Heart left ventricle (tissue), 16 donors: ENCODE data around the gene KRTAP4-16. TPM values are rescaled to one million over a fixed set of nuclear protein-coding genes. Genes with fewer than 3 reads are reported as not detected.

Source experiments
- ATAC-seq, 4 donors: fragments of 200-7000 bp; cut with Tn5 transposase; one replicate each; pipeline ENCODE4 v1.9.1; 2020 to 2022; ENCODE audit warnings: moderate library complexity in 4 of 4, mild to moderate bottlenecking in 3 of 4, moderate number of reproducible peaks in 1 of 4
- DNase-seq, 5 donors: peaks; one replicate each; pipeline ENCODE4 v3.0.0-alpha.2; 2020
- H3K27ac ChIP-seq, 12 donors: fragments of 200-600 bp; sonication (generic) in 4 of 12; one replicate each; pipeline versions ENCODE4 v1.5.0 to v1.8.0; 2016 to 2022; ENCODE audit warnings: mild to moderate bottlenecking in 2 of 12
- H3K27me3 ChIP-seq, 9 donors: fragments of 200-600 bp; sonication (generic) in 2 of 9; one replicate each; pipeline versions ENCODE4 v1.5.1 to v1.8.0; 2016 to 2022; ENCODE audit warnings: mild to moderate bottlenecking in 3 of 9
- H3K36me3 ChIP-seq, 9 donors: fragments of 200-600 bp; sonication (generic) in 2 of 9; one replicate each; pipeline versions ENCODE4 v1.5.0 to v1.8.0; 2018 to 2022; ENCODE audit warnings: mild to moderate bottlenecking in 2 of 9
- H3K4me1 ChIP-seq, 12 donors: fragments of 200-600 bp; sonication (generic) in 4 of 12; one replicate each; pipeline versions ENCODE4 v1.5.0 to v1.8.0; 2016 to 2022; ENCODE audit warnings: mild to moderate bottlenecking in 3 of 12
- H3K4me3 ChIP-seq, 12 donors: fragments of 200-600 bp; sonication (generic) in 4 of 12; one replicate each; pipeline versions ENCODE4 v1.5.0 to v1.8.0; 2017 to 2022; ENCODE audit warnings: mild to moderate bottlenecking in 9 of 12, moderate library complexity in 4 of 12
- H3K9me3 ChIP-seq, 12 donors: fragments of 200-600 bp; sonication (generic) in 4 of 12; one replicate each; pipeline versions ENCODE4 v1.5.0 to v1.8.0; 2016 to 2022; ENCODE audit warnings: mild to moderate bottlenecking in 1 of 12
- POLR2A ChIP-seq, 2 donors: fragments of 450-650 bp; IDR thresholded peaks; one replicate each; pipeline ENCODE4 v1.6.1; 2017; ENCODE audit warnings: antibody characterized with exemption in 2 of 2, mild to moderate bottlenecking in 2 of 2, moderate library complexity in 2 of 2
- WGBS, 4 donors: extraction: QIAGEN DNeasy Blood & Tissue Kit in 2 of 4; methylation state at CpG; one replicate each; pipeline versions ENCODE4 v1.1.5 to v1.1.7; 2013 to 2018; 5-methylcytosine and 5-hydroxymethylcytosine counted together
- intact Hi-C, 10 donors: fragments of 100-400 bp; cut with DNase I; formaldehyde crosslinking; loops; one replicate each; pipeline versions ENCODE4 v1.11.1 to v1.14.2; 2022
- polyA plus RNA-seq, 2 donors: library from polyadenylated mRNA; stranded (reverse); fragments of 200-250 nt; gene quantifications; one replicate each; pipeline ENCODE4 v1.2.3, GENCODE V29; 2013
- total RNA-seq, 9 donors: library from RNA; depleted of rRNA in 2 of 9; stranded (reverse); fragments of >200 nt in 2 of 9; fragmentation: NEBNext Ultra II Directional in 3 of 9; extraction: Animal tissue kit (Norgen Biotek cat#: 25700) in 3 of 9; gene quantifications; one replicate each; pipeline versions ENCODE4 v1.1.0 to v1.2.4, GENCODE V29; 2016 to 2023
- TF ChIP-seq, protein P1 (sequence below), 12 donors: fragments of 200-600 bp; sonication (generic) in 4 of 12; IDR thresholded peaks; one replicate each; pipeline versions ENCODE4 v1.5.0 to v1.8.0; 2018 to 2022; ENCODE audit warnings: antibody characterized with exemption in 12 of 12, mild to moderate bottlenecking in 5 of 12
- donor health status: ischemic (EF 13 %, LVEDD 7.1; RV severe dilation, severe dysfunction).
- donor health status: healthy with polysubstance abuse.
- donor health status: DM: no; HTN: yes; CAD: no.
- donor health status: DM: no; HTN: no; CAD: no.
- donor health status: ischemic (EF 25% LVEDD 6.9; RV normal size, moderate dysfunction).
- donor health status: ischemic (EF 25% LVEDD 5.7; RV mildly dilated, moderate dysfunction).
- donor health status: healthy.
- donor health status: DM: yes; HTN: yes; CAD: no.
- donor health status: ischemic (EF 35%, LVEDD 5.7; RV mildly dilated, moderate dysfunction).
- donor health status: nonischemic (EF 11% LVEDD 7.7; RV severe dilation, severe dysfunction).
- donor health status: DM: yes; HTN: yes; CAD: no.
- donor health status: PGD.
- donor health status: ischemic (EF 29% LVEDD 5.4; RV normal size, mild dysfunction).
- donor health status: nonischemic (EF 23%, LVEDD 6.1; RV moderate dilation, normal function).

The KRTAP4-16 gene
- total and polyA plus RNA-seq, 11 donors: not detected

DNA sequence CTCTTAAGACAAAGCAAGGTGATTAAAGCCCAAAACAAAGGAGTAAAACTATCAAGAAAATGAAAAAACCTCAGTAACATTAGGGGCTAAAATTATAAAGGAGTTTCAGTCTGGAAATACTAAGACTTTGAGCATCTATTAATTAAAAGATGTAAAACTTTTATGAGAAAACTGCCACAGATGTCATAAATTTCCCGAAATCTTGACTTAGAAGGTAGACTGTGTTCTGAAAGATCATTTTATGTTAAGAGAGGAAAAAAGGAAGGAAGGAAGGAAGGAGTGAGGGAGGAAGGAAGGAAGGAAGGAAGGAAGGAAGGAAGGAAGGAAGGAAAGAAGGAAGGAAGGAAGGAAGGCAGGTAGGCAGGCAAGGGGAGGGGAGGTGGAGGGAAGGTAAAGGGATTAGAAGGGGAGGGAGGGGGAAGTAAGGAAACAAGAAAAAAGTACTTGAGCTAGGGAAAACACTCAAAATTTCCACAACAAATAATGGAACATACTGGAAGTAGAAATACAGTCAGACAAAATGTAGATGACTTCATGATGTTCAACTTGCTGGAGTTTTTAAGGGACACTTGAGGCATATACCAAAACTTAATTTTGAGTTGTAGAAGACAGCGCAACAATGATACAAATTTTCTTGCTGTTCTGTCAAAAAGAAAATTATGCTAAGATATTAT lies 45.7 kb upstream of the KRTAP4-16 start:
- no peaks in the 10 kb centered on the region for H3K4me1 ChIP-seq
- peaks cover 0 to 17% (median 0%) of the 10 kb centered on the region in 9 donors for H3K27me3 ChIP-seq
- no peaks in the 10 kb centered on the region for H3K36me3 ChIP-seq
- TF ChIP-seq, protein P1, sequence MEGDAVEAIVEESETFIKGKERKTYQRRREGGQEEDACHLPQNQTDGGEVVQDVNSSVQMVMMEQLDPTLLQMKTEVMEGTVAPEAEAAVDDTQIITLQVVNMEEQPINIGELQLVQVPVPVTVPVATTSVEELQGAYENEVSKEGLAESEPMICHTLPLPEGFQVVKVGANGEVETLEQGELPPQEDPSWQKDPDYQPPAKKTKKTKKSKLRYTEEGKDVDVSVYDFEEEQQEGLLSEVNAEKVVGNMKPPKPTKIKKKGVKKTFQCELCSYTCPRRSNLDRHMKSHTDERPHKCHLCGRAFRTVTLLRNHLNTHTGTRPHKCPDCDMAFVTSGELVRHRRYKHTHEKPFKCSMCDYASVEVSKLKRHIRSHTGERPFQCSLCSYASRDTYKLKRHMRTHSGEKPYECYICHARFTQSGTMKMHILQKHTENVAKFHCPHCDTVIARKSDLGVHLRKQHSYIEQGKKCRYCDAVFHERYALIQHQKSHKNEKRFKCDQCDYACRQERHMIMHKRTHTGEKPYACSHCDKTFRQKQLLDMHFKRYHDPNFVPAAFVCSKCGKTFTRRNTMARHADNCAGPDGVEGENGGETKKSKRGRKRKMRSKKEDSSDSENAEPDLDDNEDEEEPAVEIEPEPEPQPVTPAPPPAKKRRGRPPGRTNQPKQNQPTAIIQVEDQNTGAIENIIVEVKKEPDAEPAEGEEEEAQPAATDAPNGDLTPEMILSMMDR (IDR thresholded peaks at IDR 0.05): no peak
- TF ChIP-seq POLR2A (IDR thresholded peaks at IDR 0.05): no peak
- H3K4me3 ChIP-seq: no peak overlapping the region
- no peak overlapping the region for H3K27ac ChIP-seq
- 65 to 96% (median 88%) methylated on average over 2 of the region's 2 CpGs for WGBS, 4 donors
- ATAC-seq (no peak), DNase-seq (no peak)
- intact Hi-C loops: no loop called here
- peaks cover 0 to 16% (median 5%) of the 10 kb centered on the region in 12 donors for H3K9me3 ChIP-seq

DNA sequence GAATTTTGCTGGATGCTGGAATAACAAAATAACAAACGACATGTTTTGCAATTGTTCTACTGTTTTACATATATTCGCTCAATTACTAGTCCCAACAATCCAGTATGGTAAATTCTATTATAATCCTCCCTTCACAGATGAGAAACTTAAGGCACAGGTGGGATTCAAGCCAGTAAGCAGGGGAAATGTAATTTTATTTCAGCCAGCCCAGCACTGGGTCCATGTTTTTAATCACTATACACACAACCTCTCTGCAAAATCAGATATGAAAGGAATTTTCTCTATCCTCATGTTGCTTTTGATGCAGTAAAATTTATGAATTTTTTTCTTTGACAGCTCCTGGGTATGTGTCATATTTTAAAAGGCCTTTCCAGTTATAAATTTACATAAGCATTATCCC lies 43.3 kb upstream of the KRTAP4-16 start:
- Histone ChIP-seq H3K36me3 (no peaks in the 10 kb centered on the region), H3K27ac (no peak overlapping the region), H3K9me3 (peaks cover 0 to 20% (median 5%) of the 10 kb centered on the region in 12 donors), H3K27me3 (peaks cover 0 to 7% (median 0%) of the 10 kb centered on the region in 9 donors), H3K4me1 (no peaks in the 10 kb centered on the region), H3K4me3 (no peak overlapping the region)
- TF ChIP-seq, protein P1 (IDR thresholded peaks at IDR 0.05): no peak
- no peak for TF ChIP-seq POLR2A (IDR thresholded peaks at IDR 0.05)
- intact Hi-C loops: no loop called here
- ATAC-seq (no peak), DNase-seq (no peak)
- WGBS, 4 donors: 79 to 86% (median 81%) methylated on average over 2 of the region's 2 CpGs

DNA sequence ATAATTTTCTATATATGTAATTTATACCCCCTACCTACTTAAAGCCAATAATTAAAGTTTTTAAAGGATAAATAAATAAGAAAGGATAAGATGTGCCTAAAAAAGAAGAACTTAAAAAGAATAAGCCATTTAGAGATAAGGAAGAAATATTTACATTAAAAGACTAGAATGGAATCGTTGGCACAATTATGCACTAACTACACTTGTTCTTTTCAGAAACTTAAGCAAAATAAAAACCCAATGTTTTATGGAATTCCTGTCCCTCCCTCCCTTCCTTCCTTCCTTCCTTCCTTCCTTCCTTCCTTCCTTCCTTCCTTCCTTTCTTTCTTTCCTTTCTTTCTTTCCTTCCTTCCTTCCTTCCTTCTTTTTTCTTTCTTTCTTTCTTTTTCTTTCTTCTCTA lies 42.8 kb upstream of the KRTAP4-16 start:
- H3K4me3 ChIP-seq: no peak overlapping the region
- intact Hi-C loops: no loop called here
- H3K4me1 ChIP-seq: no peaks in the 10 kb centered on the region
- H3K27me3 ChIP-seq: peaks cover 0 to 6% (median 0%) of the 10 kb centered on the region in 9 donors
- H3K27ac ChIP-seq: no peak overlapping the region
- no peak for ATAC-seq
- H3K36me3 ChIP-seq: no peaks in the 10 kb centered on the region
- WGBS, 4 donors: 81 to 93% (median 93%) methylated on average over 1 of the region's 1 CpG
- no peak for DNase-seq
- peaks cover 0 to 22% (median 6%) of the 10 kb centered on the region in 12 donors for H3K9me3 ChIP-seq
- TF ChIP-seq POLR2A (IDR thresholded peaks at IDR 0.05): no peak
- TF ChIP-seq, protein P1 (IDR thresholded peaks at IDR 0.05): no peak

DNA sequence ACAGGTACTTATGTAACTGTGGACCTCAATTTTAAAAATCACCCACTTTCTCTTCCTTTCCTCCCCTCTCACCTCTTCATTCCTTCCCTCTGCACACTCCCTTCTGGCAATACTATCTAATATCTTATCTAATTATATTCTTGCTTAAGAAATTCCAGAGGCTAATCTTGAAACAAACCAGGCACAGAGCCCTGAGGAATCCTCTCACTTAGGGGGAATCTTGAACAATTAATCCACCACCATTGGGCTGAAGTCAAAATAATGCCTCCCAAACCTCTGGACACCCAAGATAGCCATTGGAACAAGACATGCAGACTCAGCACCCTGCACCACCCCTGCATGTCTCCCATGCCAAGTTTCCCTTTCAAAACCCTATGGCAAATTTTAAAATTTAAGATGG lies 39.4 kb upstream of the KRTAP4-16 start:
- no peak overlapping the region for H3K27ac ChIP-seq
- H3K27me3 ChIP-seq: no peaks in the 10 kb centered on the region
- no peak for TF ChIP-seq POLR2A (IDR thresholded peaks at IDR 0.05)
- TF ChIP-seq, protein P1 (IDR thresholded peaks at IDR 0.05): no peak
- H3K36me3 ChIP-seq: no peaks in the 10 kb centered on the region
- H3K9me3 ChIP-seq: peaks cover 0 to 23% (median 6%) of the 10 kb centered on the region in 12 donors
- DNase-seq (no peak), ATAC-seq (no peak)
- intact Hi-C loops: no loop called here
- no peaks in the 10 kb centered on the region for H3K4me1 ChIP-seq
- no peak overlapping the region for H3K4me3 ChIP-seq
